Uterus (tissue), 2 donors: ENCODE measurements around the gene ZSWIM1.

Source experiments
- CTCF ChIP-seq, 4 experiments: fragments of 200-600 bp in 2 of 4; fragments of 450-650 bp in 2 of 4; sonication (generic) in 2 of 4; IDR thresholded peaks; one replicate each; pipeline ENCODE4 v1.5.1; 2016 to 2019; ENCODE audit warnings: antibody characterized with exemption in 4 of 4, mild to moderate bottlenecking in 2 of 4, moderate library complexity in 1 of 4
- POLR2A ChIP-seq, 2 donors: fragments of 450-650 bp; IDR thresholded peaks; one replicate each; pipeline ENCODE4 v1.6.1; 2016; ENCODE audit warnings: antibody characterized with exemption in 2 of 2, mild to moderate bottlenecking in 1 of 2, moderate library complexity in 1 of 2

DNA sequence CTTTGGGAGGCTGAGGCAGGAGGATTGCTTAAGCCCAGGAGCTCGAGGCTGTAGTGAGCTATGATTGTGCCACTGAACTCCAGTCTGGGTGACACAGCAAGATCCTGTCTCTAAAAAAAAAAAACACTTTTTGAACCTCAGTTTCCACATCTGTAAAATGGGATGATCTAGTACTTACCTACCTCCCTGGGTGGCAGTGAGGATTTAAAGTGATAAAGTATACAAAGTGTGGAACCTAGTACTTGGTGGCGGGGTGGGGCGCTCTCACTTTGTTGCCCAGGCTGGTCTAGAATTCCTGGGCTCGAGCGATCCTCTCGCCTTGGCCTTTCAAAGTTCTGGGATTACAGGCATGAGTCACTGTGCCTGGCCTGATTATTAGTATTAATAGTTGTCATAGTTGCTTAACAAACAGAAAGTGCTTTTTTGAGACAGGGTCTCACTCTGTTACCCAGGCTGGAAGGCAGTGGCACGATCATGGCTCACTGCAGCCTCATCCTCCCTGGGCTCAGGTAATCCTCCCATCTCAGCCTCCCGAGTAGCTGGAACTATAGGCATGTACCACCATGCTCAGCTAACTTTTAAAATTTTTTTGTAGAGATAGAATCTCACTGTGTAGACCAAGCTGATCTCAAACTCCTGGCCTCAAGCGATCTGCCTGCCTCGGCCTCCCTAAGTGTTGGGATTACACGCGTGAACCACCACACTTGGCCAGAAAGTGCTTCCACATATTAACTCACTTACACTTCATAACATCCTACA lies 37.9 kb downstream of the ZSWIM1 start:
- TF ChIP-seq CTCF (IDR thresholded peaks at IDR 0.05) (no peak), POLR2A (IDR thresholded peaks at IDR 0.05) (no peak)
